HepG2 (cell line): ENCODE data around the gene DHX16. TPM values are rescaled to one million over a fixed set of nuclear protein-coding genes. Genes with fewer than 3 reads are reported as not detected.

Experiments
- ATF7-NPFF ChIP-seq: sonication (generic); formaldehyde crosslinking; IDR thresholded peaks from 2 replicates; pipeline ENCODE4 v1.8.1; 2023; ENCODE audit warnings: mild to moderate bottlenecking, low read depth, missing genetic modification reagents, moderate library complexity
- CCAR2 ChIP-seq: fragments of 200-400 bp; formaldehyde crosslinking; optimal IDR thresholded peaks from 2 replicates; pipeline ENCODE3; 2018; ENCODE audit warnings: low read depth, mild to moderate bottlenecking, low read length, moderate library complexity
- DMAP1 ChIP-seq: IDR thresholded peaks from 2 replicates; pipeline ENCODE4 v1.6.1; 2016
- ETV6 ChIP-seq: sonication (generic); formaldehyde crosslinking; conservative IDR thresholded peaks from 2 replicates; pipeline ENCODE4 v1.4.0; 2020; ENCODE audit warnings: missing genetic modification reagents
- NCOA1 ChIP-seq: sonication (generic); formaldehyde crosslinking; IDR thresholded peaks from 2 replicates; pipeline ENCODE4 v1.9.0; 2021; ENCODE audit warnings: missing genetic modification reagents
- SMAD9 ChIP-seq: sonication (generic); formaldehyde crosslinking; IDR thresholded peaks from 2 replicates; pipeline ENCODE4 v1.5.1; 2020; ENCODE audit warnings: mild to moderate bottlenecking, missing genetic modification reagents
- SOX13 ChIP-seq, 3 experiments: fragments of 450-650 bp in 1 of 3; sonication (generic) in 1 of 3; formaldehyde crosslinking in 1 of 3; IDR thresholded peaks in 2 of 3; conservative IDR thresholded peaks in 1 of 3; 2 replicates each; pipeline versions ENCODE4 v1.5.0 to v1.6.1; 2016 to 2020; ENCODE audit warnings: antibody characterized with exemption in 1 of 3, mild to moderate bottlenecking in 1 of 3, missing compliant biosample characterization in 1 of 3, missing genetic modification reagents in 1 of 3, moderate library complexity in 1 of 3
- U2AF2 ChIP-seq: fragments of 200-400 bp; formaldehyde crosslinking; IDR thresholded peaks from 2 replicates; pipeline ENCODE4 v1.6.1; 2017; ENCODE audit warnings: low read depth, mild to moderate bottlenecking, low read length
- ZNF318 ChIP-seq: sonication (generic); formaldehyde crosslinking; IDR thresholded peaks from 2 replicates; pipeline ENCODE4 v1.4.0; 2020; ENCODE audit warnings: mild to moderate bottlenecking, missing genetic modification reagents
- ZNF329 ChIP-seq: sonication (generic); formaldehyde crosslinking; IDR thresholded peaks from 2 replicates; pipeline ENCODE4 v1.9.0; 2021; ENCODE audit warnings: low read depth, mild to moderate bottlenecking, missing genetic modification reagents
- ZNF354B ChIP-seq: sonication (generic); formaldehyde crosslinking; IDR thresholded peaks from 2 replicates; pipeline ENCODE4 v1.8.0; 2022; ENCODE audit warnings: mild to moderate bottlenecking, missing genetic modification reagents
- ZNF446 ChIP-seq: sonication (generic); formaldehyde crosslinking; IDR thresholded peaks from 2 replicates; pipeline ENCODE4 v1.5.0; 2020; ENCODE audit warnings: mild to moderate bottlenecking, missing genetic modification reagents
- ZNF543 ChIP-seq: sonication (generic); formaldehyde crosslinking; IDR thresholded peaks from 2 replicates; pipeline ENCODE4 v1.4.0; 2020; ENCODE audit warnings: mild to moderate bottlenecking, missing genetic modification reagents
- ZNF552 ChIP-seq: sonication (generic); formaldehyde crosslinking; IDR thresholded peaks from 2 replicates; pipeline ENCODE4 v1.9.0; 2022; ENCODE audit warnings: missing genetic modification reagents, mild to moderate bottlenecking, borderline replicate concordance
- ZNF576 ChIP-seq: sonication (generic); formaldehyde crosslinking; IDR thresholded peaks from 2 replicates; pipeline ENCODE4 v1.4.0; 2020; ENCODE audit warnings: mild to moderate bottlenecking, missing genetic modification reagents
- ZNF660 ChIP-seq: sonication (generic); formaldehyde crosslinking; IDR thresholded peaks from 2 replicates; pipeline ENCODE4 v1.5.1; 2020; ENCODE audit warnings: mild to moderate bottlenecking, low read depth, missing genetic modification reagents, borderline replicate concordance
- ZNF790 ChIP-seq: sonication (generic); formaldehyde crosslinking; IDR thresholded peaks from 2 replicates; pipeline ENCODE4 v1.8.0; 2022; ENCODE audit warnings: missing genetic modification reagents, mild to moderate bottlenecking, borderline replicate concordance
- ZNF83 ChIP-seq: sonication (generic); formaldehyde crosslinking; IDR thresholded peaks from 2 replicates; pipeline ENCODE4 v1.4.0; 2020; ENCODE audit warnings: missing genetic modification reagents, mild to moderate bottlenecking, borderline replicate concordance
- polyA plus RNA-seq, 8 experiments: library from polyadenylated mRNA; depleted of rRNA in 3 of 8; stranded (reverse) in 7 of 8; unstranded in 1 of 8; fragments of >200 nt; fragmentation: Illumina TruSeq in 4 of 8; extraction: Trizol in 4 of 8; gene quantifications; 2 replicates each; pipeline versions ENCODE4 v1.2.1 to v1.2.3, GENCODE V29; 2011 to 2016; ENCODE audit warnings: low read depth in 4 of 8, missing spikeins in 1 of 8, mixed read lengths in 1 of 8; ENCODE audit not compliant: insufficient read depth in 1 of 8
- total RNA-seq, 5 experiments: library from RNA; depleted of rRNA; stranded (reverse); fragments of >200 nt; fragmentation: Illumina TruSeq; extraction: Trizol; gene quantifications; 2 replicates each; pipeline ENCODE4 v1.2.3, GENCODE V29; 2016; ENCODE audit warnings: low read depth in 1 of 5
- TF ChIP-seq, protein P1 (sequence below): sonication (generic); formaldehyde crosslinking; IDR thresholded peaks from 2 replicates; pipeline ENCODE4 v1.4.0; 2020; ENCODE audit warnings: missing genetic modification reagents

The DHX16 gene
- total and polyA plus RNA-seq, 2 of the 13 experiments (the other 11 are each of a cell fraction or from before 2014, with no cell fraction given) = 57.0 to 58.5 TPM

GRCh38 chr6:30686908-30687658, 14.3 kb upstream of the DHX16 start (continued):
- TF ChIP-seq ZNF552 = peak; percentile 61; the same call in 1 of the 2 replicates
- TF ChIP-seq SMAD9 (CRISPR knock-in tag) = 0 out of 2 replicates have a peak, but pooled peaks have one; percentile 10
- TF ChIP-seq ZNF318 (CRISPR knock-in tag) = no peak
- peak; percentile 36; the same call in 1 of the 2 replicates for TF ChIP-seq ATF7-NPFF (CRISPR knock-in tag)
- TF ChIP-seq, protein P1, sequence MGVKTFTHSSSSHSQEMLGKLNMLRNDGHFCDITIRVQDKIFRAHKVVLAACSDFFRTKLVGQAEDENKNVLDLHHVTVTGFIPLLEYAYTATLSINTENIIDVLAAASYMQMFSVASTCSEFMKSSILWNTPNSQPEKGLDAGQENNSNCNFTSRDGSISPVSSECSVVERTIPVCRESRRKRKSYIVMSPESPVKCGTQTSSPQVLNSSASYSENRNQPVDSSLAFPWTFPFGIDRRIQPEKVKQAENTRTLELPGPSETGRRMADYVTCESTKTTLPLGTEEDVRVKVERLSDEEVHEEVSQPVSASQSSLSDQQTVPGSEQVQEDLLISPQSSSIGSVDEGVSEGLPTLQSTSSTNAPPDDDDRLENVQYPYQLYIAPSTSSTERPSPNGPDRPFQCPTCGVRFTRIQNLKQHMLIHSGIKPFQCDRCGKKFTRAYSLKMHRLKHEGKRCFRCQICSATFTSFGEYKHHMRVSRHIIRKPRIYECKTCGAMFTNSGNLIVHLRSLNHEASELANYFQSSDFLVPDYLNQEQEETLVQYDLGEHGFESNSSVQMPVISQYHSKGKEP (CRISPR knock-in tag) = no peak
- TF ChIP-seq ZNF354B (CRISPR knock-in tag) = no peak
- TF ChIP-seq CCAR2 = no peak
- TF ChIP-seq ZNF790 = no peak
- TF ChIP-seq ZNF329 (CRISPR knock-in tag) = no peak
- no peak for TF ChIP-seq ZNF83 (CRISPR knock-in tag)
- TF ChIP-seq ZNF660 (CRISPR knock-in tag) = no peak
- TF ChIP-seq ZNF576 (CRISPR knock-in tag) = no peak
- TF ChIP-seq NCOA1 = no peak
- no peak for TF ChIP-seq ZNF543 (CRISPR knock-in tag)
- TF ChIP-seq SOX13 (IDR thresholded peaks at IDR 0.05) = peak; percentile 75; the same call in 1 of the 2 replicates
- peak in 1 of 2 experiments; percentile 85; a peak in 2 of 4 replicates for TF ChIP-seq SOX13 (CRISPR knock-in tag; conservative IDR thresholded peaks at IDR 0.05 in 1 of 2, IDR thresholded peaks at IDR 0.05 in 1 of 2)
- TF ChIP-seq ZNF446 (CRISPR knock-in tag) = no peak
- TF ChIP-seq U2AF2 = no peak
- TF ChIP-seq DMAP1 = peak; percentile 69; the same call in 1 of the 2 replicates
- TF ChIP-seq ETV6 (CRISPR knock-in tag) = no peak
